SK-N-SH treated with all-trans-retinoic acid at 6 μM for 48 hours (cell line): ENCODE results near the gene CTIF.

Experiments
- ISL1 ChIP-seq: fragments of 250-450 bp; sonication (Bioruptor Pico); IDR thresholded peaks from 2 replicates; pipeline ENCODE4 v2.1.2; 2022; ENCODE audit warnings: mild to moderate bottlenecking, moderate library complexity
- PATZ1 ChIP-seq: fragments of 250-450 bp; sonication (Bioruptor Pico); IDR thresholded peaks from 2 replicates; pipeline ENCODE4 v1.8.0; 2020; ENCODE audit warnings: mild to moderate bottlenecking, moderate library complexity, borderline replicate concordance
- ZNF8 ChIP-seq: fragments of 450-650 bp; formaldehyde crosslinking; IDR thresholded peaks from 2 replicates; pipeline ENCODE4 v1.5.0; 2020; ENCODE audit warnings: mild to moderate bottlenecking, moderate library complexity

- TF ChIP-seq PATZ1 (CRISPR knock-in tag) = no peak
- no peak for TF ChIP-seq ZNF8 (CRISPR knock-in tag)
- no peak for TF ChIP-seq ISL1
Measured at GRCh38 chr18:48770243-48770642, 231.4 kb downstream of the CTIF start.
